ENCODE results near the gene SASH1. TPM values are rescaled to one million over a fixed set of nuclear protein-coding genes. Genes with fewer than 3 reads are reported as not detected.

Gene SASH1
- total RNA-seq, result 132 and 183 TPM in 2 replicates

GRCh38 chr6:148342350-148343046 lies at the start of gene SASH1:
Gene SASH1 (plus strand): TSS chr6:148342838. CDS start chr6:148343068, 230 bp downstream.

Small RNAs within 50 kb of the gene (small RNA-seq; reads per million reads assigned to genes)
- gene SNRPEP6, result not detected

All from thoracic aorta endothelial cell (primary cell).